K562 (cell line): Measurements from ENCODE around the gene PYHIN1. TPM values are rescaled to one million over a fixed set of nuclear protein-coding genes. Genes with fewer than 3 reads are reported as not detected.
A peak's percentile ranks its signal among the peaks of the same experiment; 100 is the strongest.

Experiments
- ADNP ChIP-seq: fragments of 200-800 bp; sonication (Bioruptor generic); IDR thresholded peaks from 2 replicates; pipeline ENCODE4 v1.6.1; 2016; ENCODE audit warnings: missing genetic modification characterization, missing compliant biosample characterization
- CREB1 ChIP-seq, 2 experiments: sonication (generic) in 1 of 2; formaldehyde crosslinking in 1 of 2; IDR thresholded peaks; 2 replicates each; pipeline versions ENCODE4 v1.6.1 to v1.8.0; 2012 to 2022; ENCODE audit warnings: inconsistent platforms in 1 of 2, mild to moderate bottlenecking in 1 of 2, missing genetic modification reagents in 1 of 2, moderate library complexity in 1 of 2
- MEF2A ChIP-seq: IDR thresholded peaks from 2 replicates; pipeline ENCODE4 v1.6.1; 2011; ENCODE audit warnings: low read depth, mild to moderate bottlenecking, low read length, moderate library complexity; ENCODE audit not compliant: control insufficient read depth
- MTA3 ChIP-seq: fragments of 450-650 bp; formaldehyde crosslinking; IDR thresholded peaks from 2 replicates; pipeline ENCODE4 v1.6.1; 2017; ENCODE audit warnings: mild to moderate bottlenecking, borderline replicate concordance
- NR2F6 ChIP-seq: fragments of 450-650 bp; formaldehyde crosslinking; IDR thresholded peaks from 2 replicates; pipeline ENCODE4 v1.4.0; 2020; ENCODE audit warnings: mild to moderate bottlenecking
- PTTG1 ChIP-seq: fragments of 450-650 bp; IDR thresholded peaks from 2 replicates; pipeline ENCODE4 v1.6.1; 2016; ENCODE audit warnings: low read depth, mild to moderate bottlenecking, missing genetic modification characterization, missing compliant biosample characterization
- RBBP5 ChIP-seq: fragments of 200-600 bp; sonication (generic); IDR thresholded peaks from 2 replicates; pipeline ENCODE4 v1.6.1; 2012; ENCODE audit warnings: borderline replicate concordance, mild to moderate bottlenecking, low read length, control low read depth, inconsistent platforms; ENCODE audit not compliant: insufficient read depth, poor library complexity, severe bottlenecking
- SMC3 ChIP-seq: conservative IDR thresholded peaks from 2 replicates; pipeline ENCODE4 v1.6.1; 2011; ENCODE audit warnings: low read depth, low read length, improper control_type of control experiment; ENCODE audit not compliant: insufficient read depth
- TBL1XR1 ChIP-seq, 2 experiments: IDR thresholded peaks; 2 replicates each; pipeline ENCODE4 v1.6.1; 2012; ENCODE audit warnings: improper control_type of control experiment in 2 of 2, low read length in 2 of 2, mild to moderate bottlenecking in 1 of 2
- ZNF12 ChIP-seq: sonication (generic); formaldehyde crosslinking; IDR thresholded peaks from 2 replicates; pipeline ENCODE4 v1.4.0; 2020; ENCODE audit warnings: mild to moderate bottlenecking, missing genetic modification reagents
- ZZZ3 ChIP-seq: fragments of 450-650 bp; IDR thresholded peaks from 2 replicates; pipeline ENCODE4 v1.6.1; 2016; ENCODE audit warnings: antibody characterized with exemption, mild to moderate bottlenecking, moderate library complexity
- polyA plus RNA-seq, 8 experiments: library from polyadenylated mRNA; depleted of rRNA in 4 of 8; stranded (reverse) in 5 of 8; unstranded in 3 of 8; fragments of >200 nt; fragmentation: Nextera tagmentation in 2 of 8; fragmentation: Illumina TruSeq in 1 of 8; extraction: Ambion mirVana in 2 of 8; extraction: Trizol in 1 of 8; gene quantifications; 2 replicates each; pipeline versions ENCODE4 v1.2.1 to v1.2.3, GENCODE V29; 2011 to 2014; ENCODE audit warnings: inconsistent platforms in 1 of 8, missing spikeins in 1 of 8
- total RNA-seq, 7 experiments: library from RNA; depleted of rRNA in 6 of 7; stranded (reverse); fragments of >200 nt in 6 of 7; fragmentation: Illumina TruSeq in 2 of 7; extraction: Trizol in 2 of 7; gene quantifications; 2 replicates each; pipeline versions ENCODE4 v1.2.1 to v1.2.3, GENCODE V29; 2011 to 2021; ENCODE audit warnings: low replicate concordance in 1 of 7
- TF ChIP-seq, protein P1 (sequence below): fragments of 250-450 bp; sonication (Bioruptor Pico); IDR thresholded peaks from 2 replicates; pipeline ENCODE4 v1.4.0; 2020
- TF ChIP-seq, protein P2 (sequence below), 3 experiments: IDR thresholded peaks in 2 of 3; conservative IDR thresholded peaks in 1 of 3; 2 replicates each; pipeline ENCODE4 v1.5.1; 2011 to 2012; ENCODE audit warnings: low read length in 3 of 3, mild to moderate bottlenecking in 3 of 3, control low read depth in 2 of 3, improper control_type of control experiment in 1 of 3, inconsistent platforms in 1 of 3, low read depth in 1 of 3, mixed read lengths in 1 of 3, moderate library complexity in 1 of 3; ENCODE audit not compliant: insufficient read depth in 2 of 3
- TF ChIP-seq, protein P3 (sequence below): fragments of 450-650 bp; formaldehyde crosslinking; IDR thresholded peaks from 2 replicates; pipeline ENCODE4 v1.4.0; 2022; ENCODE audit warnings: mild to moderate bottlenecking, moderate library complexity
- TF ChIP-seq, protein P4 (sequence below): fragments of 250-450 bp; sonication (Bioruptor Pico); IDR thresholded peaks from 2 replicates; pipeline ENCODE4 v1.9.0; 2021; ENCODE audit warnings: mild to moderate bottlenecking
- TF ChIP-seq, protein P5 (sequence below): fragments of 250-450 bp; sonication (Bioruptor Pico); IDR thresholded peaks from 2 replicates; pipeline ENCODE4 v1.4.0; 2020
- TF ChIP-seq, protein P6 (sequence below): sonication (generic); formaldehyde crosslinking; IDR thresholded peaks from 2 replicates; pipeline ENCODE4 v1.9.0; 2022; ENCODE audit warnings: mild to moderate bottlenecking, missing genetic modification reagents

The PYHIN1 gene
- total and polyA plus RNA-seq, 9 of the 15 experiments (the other 6 are each of a cell fraction or from before 2014, with no cell fraction given), result not detected

DNA sequence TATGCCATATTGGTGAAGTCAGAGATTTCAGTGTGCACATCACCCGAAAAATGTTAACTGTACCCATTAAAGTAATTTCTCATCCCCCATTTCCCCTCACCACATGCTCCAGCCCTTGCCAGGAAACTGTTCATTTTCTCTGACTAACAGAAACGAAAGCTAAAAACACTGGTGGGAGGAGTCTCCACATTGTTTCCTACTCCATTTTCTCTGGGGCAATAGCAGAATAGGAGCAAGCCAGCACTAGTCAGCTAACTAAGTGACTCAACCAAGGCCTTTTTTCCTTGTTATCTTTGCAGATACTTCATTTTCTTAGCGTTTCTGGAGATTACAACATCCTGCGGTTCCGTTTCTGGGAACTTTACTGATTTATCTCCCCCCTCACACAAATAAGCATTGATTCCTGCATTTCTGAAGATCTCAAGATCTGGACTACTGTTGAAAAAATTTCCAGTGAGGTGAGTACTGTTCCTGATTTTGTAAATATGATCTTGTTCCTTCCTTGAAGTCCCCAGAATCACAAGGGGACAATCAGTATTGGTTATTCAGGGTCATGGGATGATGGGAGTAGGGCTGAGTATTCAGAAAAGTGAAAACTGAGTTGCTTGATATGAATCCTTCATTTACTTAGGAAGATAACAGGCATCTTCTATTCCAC is 78.5 kb downstream of the PYHIN1 start, which contains the start of gene IFI16 (continued):
- TF ChIP-seq, protein P1, sequence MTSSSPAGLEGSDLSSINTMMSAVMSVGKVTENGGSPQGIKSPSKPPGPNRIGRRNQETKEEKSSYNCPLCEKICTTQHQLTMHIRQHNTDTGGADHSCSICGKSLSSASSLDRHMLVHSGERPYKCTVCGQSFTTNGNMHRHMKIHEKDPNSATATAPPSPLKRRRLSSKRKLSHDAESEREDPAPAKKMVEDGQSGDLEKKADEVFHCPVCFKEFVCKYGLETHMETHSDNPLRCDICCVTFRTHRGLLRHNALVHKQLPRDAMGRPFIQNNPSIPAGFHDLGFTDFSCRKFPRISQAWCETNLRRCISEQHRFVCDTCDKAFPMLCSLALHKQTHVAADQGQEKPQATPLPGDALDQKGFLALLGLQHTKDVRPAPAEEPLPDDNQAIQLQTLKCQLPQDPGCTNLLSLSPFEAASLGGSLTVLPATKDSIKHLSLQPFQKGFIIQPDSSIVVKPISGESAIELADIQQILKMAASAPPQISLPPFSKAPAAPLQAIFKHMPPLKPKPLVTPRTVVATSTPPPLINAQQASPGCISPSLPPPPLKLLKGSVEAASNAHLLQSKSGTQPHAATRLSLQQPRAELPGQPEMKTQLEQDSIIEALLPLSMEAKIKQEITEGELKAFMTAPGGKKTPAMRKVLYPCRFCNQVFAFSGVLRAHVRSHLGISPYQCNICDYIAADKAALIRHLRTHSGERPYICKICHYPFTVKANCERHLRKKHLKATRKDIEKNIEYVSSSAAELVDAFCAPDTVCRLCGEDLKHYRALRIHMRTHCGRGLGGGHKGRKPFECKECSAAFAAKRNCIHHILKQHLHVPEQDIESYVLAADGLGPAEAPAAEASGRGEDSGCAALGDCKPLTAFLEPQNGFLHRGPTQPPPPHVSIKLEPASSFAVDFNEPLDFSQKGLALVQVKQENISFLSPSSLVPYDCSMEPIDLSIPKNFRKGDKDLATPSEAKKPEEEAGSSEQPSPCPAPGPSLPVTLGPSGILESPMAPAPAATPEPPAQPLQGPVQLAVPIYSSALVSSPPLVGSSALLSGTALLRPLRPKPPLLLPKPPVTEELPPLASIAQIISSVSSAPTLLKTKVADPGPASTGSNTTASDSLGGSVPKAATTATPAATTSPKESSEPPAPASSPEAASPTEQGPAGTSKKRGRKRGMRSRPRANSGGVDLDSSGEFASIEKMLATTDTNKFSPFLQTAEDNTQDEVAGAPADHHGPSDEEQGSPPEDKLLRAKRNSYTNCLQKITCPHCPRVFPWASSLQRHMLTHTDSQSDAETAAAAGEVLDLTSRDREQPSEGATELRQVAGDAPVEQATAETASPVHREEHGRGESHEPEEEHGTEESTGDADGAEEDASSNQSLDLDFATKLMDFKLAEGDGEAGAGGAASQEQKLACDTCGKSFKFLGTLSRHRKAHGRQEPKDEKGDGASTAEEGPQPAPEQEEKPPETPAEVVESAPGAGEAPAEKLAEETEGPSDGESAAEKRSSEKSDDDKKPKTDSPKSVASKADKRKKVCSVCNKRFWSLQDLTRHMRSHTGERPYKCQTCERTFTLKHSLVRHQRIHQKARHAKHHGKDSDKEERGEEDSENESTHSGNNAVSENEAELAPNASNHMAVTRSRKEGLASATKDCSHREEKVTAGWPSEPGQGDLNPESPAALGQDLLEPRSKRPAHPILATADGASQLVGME (CRISPR knock-in tag), result no peak
- TF ChIP-seq MTA3 (no peak), PTTG1 (no peak), MEF2A (no peak), CREB1 (IDR thresholded peaks at IDR 0.05) (no peak), CREB1 (CRISPR knock-in tag; IDR thresholded peaks at IDR 0.05) (no peak), NR2F6 (CRISPR knock-in tag) (no peak), ADNP (tag) (no peak), ZNF12 (CRISPR knock-in tag) (no peak), TBL1XR1 (IDR thresholded peaks at IDR 0.05; ENCODE audit: low read length in 2 of 2) (peak in 1 of 2 experiments; percentile 61; a peak in 1 of 4 replicates), SMC3 (no peak), ZZZ3 (no peak), RBBP5 (no peak)
- TF ChIP-seq, protein P2, sequence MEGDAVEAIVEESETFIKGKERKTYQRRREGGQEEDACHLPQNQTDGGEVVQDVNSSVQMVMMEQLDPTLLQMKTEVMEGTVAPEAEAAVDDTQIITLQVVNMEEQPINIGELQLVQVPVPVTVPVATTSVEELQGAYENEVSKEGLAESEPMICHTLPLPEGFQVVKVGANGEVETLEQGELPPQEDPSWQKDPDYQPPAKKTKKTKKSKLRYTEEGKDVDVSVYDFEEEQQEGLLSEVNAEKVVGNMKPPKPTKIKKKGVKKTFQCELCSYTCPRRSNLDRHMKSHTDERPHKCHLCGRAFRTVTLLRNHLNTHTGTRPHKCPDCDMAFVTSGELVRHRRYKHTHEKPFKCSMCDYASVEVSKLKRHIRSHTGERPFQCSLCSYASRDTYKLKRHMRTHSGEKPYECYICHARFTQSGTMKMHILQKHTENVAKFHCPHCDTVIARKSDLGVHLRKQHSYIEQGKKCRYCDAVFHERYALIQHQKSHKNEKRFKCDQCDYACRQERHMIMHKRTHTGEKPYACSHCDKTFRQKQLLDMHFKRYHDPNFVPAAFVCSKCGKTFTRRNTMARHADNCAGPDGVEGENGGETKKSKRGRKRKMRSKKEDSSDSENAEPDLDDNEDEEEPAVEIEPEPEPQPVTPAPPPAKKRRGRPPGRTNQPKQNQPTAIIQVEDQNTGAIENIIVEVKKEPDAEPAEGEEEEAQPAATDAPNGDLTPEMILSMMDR (IDR thresholded peaks at IDR 0.05 in 2 of 3, conservative IDR thresholded peaks at IDR 0.05 in 1 of 3; ENCODE audit: insufficient read depth in 2 of 3, low read depth in 1 of 3, low read length in 3 of 3), result no peak
- TF ChIP-seq, protein P3, sequence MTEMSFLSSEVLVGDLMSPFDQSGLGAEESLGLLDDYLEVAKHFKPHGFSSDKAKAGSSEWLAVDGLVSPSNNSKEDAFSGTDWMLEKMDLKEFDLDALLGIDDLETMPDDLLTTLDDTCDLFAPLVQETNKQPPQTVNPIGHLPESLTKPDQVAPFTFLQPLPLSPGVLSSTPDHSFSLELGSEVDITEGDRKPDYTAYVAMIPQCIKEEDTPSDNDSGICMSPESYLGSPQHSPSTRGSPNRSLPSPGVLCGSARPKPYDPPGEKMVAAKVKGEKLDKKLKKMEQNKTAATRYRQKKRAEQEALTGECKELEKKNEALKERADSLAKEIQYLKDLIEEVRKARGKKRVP (CRISPR knock-in tag), result peak; percentile 90
- TF ChIP-seq, protein P4, sequence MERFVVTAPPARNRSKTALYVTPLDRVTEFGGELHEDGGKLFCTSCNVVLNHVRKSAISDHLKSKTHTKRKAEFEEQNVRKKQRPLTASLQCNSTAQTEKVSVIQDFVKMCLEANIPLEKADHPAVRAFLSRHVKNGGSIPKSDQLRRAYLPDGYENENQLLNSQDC (CRISPR knock-in tag), result no peak
- TF ChIP-seq, protein P5, sequence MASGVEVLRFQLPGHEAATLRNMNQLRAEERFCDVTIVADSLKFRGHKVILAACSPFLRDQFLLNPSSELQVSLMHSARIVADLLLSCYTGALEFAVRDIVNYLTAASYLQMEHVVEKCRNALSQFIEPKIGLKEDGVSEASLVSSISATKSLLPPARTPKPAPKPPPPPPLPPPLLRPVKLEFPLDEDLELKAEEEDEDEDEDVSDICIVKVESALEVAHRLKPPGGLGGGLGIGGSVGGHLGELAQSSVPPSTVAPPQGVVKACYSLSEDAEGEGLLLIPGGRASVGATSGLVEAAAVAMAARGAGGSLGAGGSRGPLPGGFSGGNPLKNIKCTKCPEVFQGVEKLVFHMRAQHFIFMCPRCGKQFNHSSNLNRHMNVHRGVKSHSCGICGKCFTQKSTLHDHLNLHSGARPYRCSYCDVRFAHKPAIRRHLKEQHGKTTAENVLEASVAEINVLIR (CRISPR knock-in tag), result no peak
- TF ChIP-seq, protein P6, sequence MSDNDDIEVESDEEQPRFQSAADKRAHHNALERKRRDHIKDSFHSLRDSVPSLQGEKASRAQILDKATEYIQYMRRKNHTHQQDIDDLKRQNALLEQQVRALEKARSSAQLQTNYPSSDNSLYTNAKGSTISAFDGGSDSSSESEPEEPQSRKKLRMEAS (CRISPR knock-in tag), result no peak
